OCI-LY1 (cell line): ENCODE results near the gene MAGEA10.

ENCODE experiments used
- H2AFZ ChIP-seq: fragments of 200-600 bp; sonication (generic), shearing (Covaris generic); 2 replicates; pipeline ENCODE4 v1.6.0; 2014; ENCODE audit warnings: antibody characterized with exemption, mild to moderate bottlenecking, low read length
- H3F3A ChIP-seq: fragments of 200-600 bp; sonication (generic), shearing (Covaris generic); 2 replicates; pipeline ENCODE4 v1.6.0; 2014; ENCODE audit warnings: mild to moderate bottlenecking, antibody characterized with exemption, low read length, moderate library complexity; ENCODE audit not compliant: insufficient read depth
- H3K27ac ChIP-seq: fragments of 200-600 bp; sonication (generic); 2 replicates; pipeline ENCODE4 v1.5.1; 2014; ENCODE audit warnings: low read length, mixed run types, mild to moderate bottlenecking, low read depth; ENCODE audit not compliant: poor library complexity, severe bottlenecking
- H3K27me3 ChIP-seq: fragments of 200-600 bp; sonication (generic); 2 replicates; pipeline ENCODE4 v1.6.0; 2014; ENCODE audit warnings: antibody characterized with exemption, mild to moderate bottlenecking, low read length, moderate library complexity; ENCODE audit not compliant: insufficient read depth
- H3K36me3 ChIP-seq: fragments of 200-600 bp; sonication (generic); 2 replicates; pipeline ENCODE4 v1.6.1; 2014; ENCODE audit warnings: mild to moderate bottlenecking, antibody characterized with exemption, low read length, moderate library complexity, mixed read lengths; ENCODE audit not compliant: insufficient read depth
- H3K4me1 ChIP-seq: fragments of 200-600 bp; sonication (generic); 2 replicates; pipeline ENCODE4 v1.5.1; 2014; ENCODE audit warnings: mild to moderate bottlenecking, low read length, moderate library complexity; ENCODE audit not compliant: insufficient read depth, severe bottlenecking
- H3K4me2 ChIP-seq: fragments of 200-600 bp; sonication (generic), shearing (Covaris generic); 2 replicates; pipeline ENCODE4 v1.6.1; 2014; ENCODE audit warnings: low read length
- H3K4me3 ChIP-seq: fragments of 200-600 bp; sonication (generic); 2 replicates; pipeline ENCODE4 v1.5.1; 2014; ENCODE audit warnings: low read length, low read depth, mild to moderate bottlenecking, mixed read lengths; ENCODE audit not compliant: poor library complexity, severe bottlenecking
- H3K79me2 ChIP-seq: fragments of 200-600 bp; shearing (Covaris generic); 2 replicates; pipeline ENCODE4 v1.6.1; 2016; ENCODE audit warnings: mixed run types, low read length, mixed read lengths; ENCODE audit not compliant: insufficient read depth
- H3K9ac ChIP-seq: fragments of 200-600 bp; sonication (generic), shearing (Covaris generic); 2 replicates; pipeline ENCODE4 v1.6.1; 2014; ENCODE audit warnings: mild to moderate bottlenecking, low read length, mixed read lengths
- H3K9me2 ChIP-seq: fragments of 200-600 bp; sonication (generic), shearing (Covaris generic); 2 replicates; pipeline ENCODE4 v1.6.1; 2014; ENCODE audit warnings: low read depth, mild to moderate bottlenecking, low read length, mixed read lengths
- H3K9me3 ChIP-seq: fragments of 200-600 bp; shearing (Covaris generic); 2 replicates; pipeline ENCODE4 v1.6.1; 2014; ENCODE audit warnings: low read length, mixed read lengths
- H4K20me1 ChIP-seq: fragments of 200-600 bp; sonication (generic), shearing (Covaris generic); 2 replicates; pipeline ENCODE4 v1.6.0; 2016; ENCODE audit warnings: mild to moderate bottlenecking, low read length; ENCODE audit not compliant: insufficient read depth
- CTCF ChIP-seq: fragments of 200-600 bp; sonication (generic), shearing (Covaris generic); IDR thresholded peaks from 2 replicates; pipeline ENCODE4 v1.5.1; 2017; ENCODE audit warnings: mild to moderate bottlenecking, antibody characterized with exemption, low read length, moderate library complexity, mixed read lengths
- EZH2 ChIP-seq: fragments of 200-600 bp; sonication (generic), shearing (Covaris generic); IDR thresholded peaks from 2 replicates; pipeline ENCODE4 v1.8.0; 2017; ENCODE audit warnings: borderline replicate concordance, mixed run types, mild to moderate bottlenecking, antibody characterized with exemption, low read length, moderate library complexity, mixed read lengths

The MAGEA10 gene

DNA sequence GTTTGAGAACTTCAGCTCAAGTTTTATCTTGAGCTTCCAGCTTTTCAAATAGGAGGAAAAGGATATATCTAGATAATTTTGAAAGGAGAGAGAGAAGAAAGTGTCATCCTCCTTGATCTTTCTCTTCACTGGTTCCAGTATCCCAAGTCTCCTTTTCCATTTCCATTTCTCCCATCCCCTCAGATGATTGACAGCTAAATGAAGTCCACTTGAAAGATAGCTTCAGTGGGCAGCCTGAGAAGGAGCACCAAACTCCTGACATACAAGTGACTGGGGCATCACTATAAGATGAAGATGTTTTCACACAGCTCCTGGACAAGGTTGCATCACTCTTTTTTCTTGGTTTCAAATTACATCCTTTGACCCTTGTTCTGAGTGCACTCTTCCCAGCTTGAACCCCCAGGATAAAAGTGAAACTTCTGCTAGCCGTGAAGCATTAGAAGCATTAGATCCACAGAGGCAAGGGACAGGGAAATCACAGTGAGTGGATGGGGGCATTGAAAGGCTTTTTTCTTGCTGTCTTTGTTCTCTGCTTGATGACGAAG, 17.5 kb upstream of the MAGEA10 start:
- H3K9ac ChIP-seq = no peak overlapping the region

GRCh38 chrX:152154050-152154449, 15.7 kb upstream of the MAGEA10 start:
- no peaks in the 10 kb centered on the region for H3K36me3 ChIP-seq
- no peaks in the 10 kb centered on the region for H3K9me2 ChIP-seq
- no peaks in the 10 kb centered on the region for H3K4me1 ChIP-seq
- H3K9ac ChIP-seq = no peak overlapping the region
- H3K79me2 ChIP-seq = no peaks in the 10 kb centered on the region
- no peaks in the 10 kb centered on the region for H3K27me3 ChIP-seq
- H3K27ac ChIP-seq = no peak overlapping the region
- H4K20me1 ChIP-seq = no peaks in the 10 kb centered on the region
- no peaks in the 10 kb centered on the region for H3K9me3 ChIP-seq
- no peak overlapping the region for H3K4me2 ChIP-seq
- TF ChIP-seq EZH2 = no peak
- no peak overlapping the region for H3K4me3 ChIP-seq
- H2AFZ ChIP-seq = no peak overlapping the region
- no peaks in the 10 kb centered on the region for H3F3A ChIP-seq

More for the DNA sequence above, 17.5 kb upstream of the MAGEA10 start:
- no peaks in the 10 kb centered on the region for H3K9me3 ChIP-seq
- no peaks in the 10 kb centered on the region for H3F3A ChIP-seq
- H3K4me2 ChIP-seq = no peak overlapping the region
- H4K20me1 ChIP-seq = no peaks in the 10 kb centered on the region
- H3K79me2 ChIP-seq = no peaks in the 10 kb centered on the region
- no peak for TF ChIP-seq CTCF
- no peak for TF ChIP-seq EZH2
- H3K27ac ChIP-seq = no peak overlapping the region
- H2AFZ ChIP-seq = no peak overlapping the region
- no peaks in the 10 kb centered on the region for H3K9me2 ChIP-seq
- no peaks in the 10 kb centered on the region for H3K36me3 ChIP-seq
- H3K27me3 ChIP-seq = no peaks in the 10 kb centered on the region
- H3K4me1 ChIP-seq = no peaks in the 10 kb centered on the region
- H3K4me3 ChIP-seq = no peak overlapping the region

DNA sequence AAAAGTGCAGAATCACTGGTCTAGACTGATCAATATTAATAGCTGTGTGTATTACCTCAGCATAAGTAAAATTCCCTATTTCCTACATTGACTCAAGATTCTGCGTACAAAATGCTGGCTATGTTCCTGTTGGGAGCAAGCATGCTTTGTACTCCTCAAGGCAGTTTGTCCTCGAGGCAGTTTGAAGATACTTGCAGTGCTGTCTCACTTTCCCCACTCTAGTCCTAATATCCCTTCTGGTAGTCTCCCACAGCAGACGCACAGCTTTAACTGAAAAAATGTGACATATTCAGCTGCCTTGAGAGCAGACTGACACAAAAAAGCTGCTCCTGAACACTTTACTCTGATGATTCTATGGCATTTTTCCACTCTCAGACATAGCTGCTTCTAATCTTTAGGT, 12.9 kb upstream of the MAGEA10 start:
- Histone ChIP-seq H3K27me3 (no peaks in the 10 kb centered on the region), H3K9ac (no peak overlapping the region), H3K27ac (no peak overlapping the region), H2AFZ (no peak overlapping the region), H3F3A (no peaks in the 10 kb centered on the region), H3K9me3 (no peaks in the 10 kb centered on the region), H3K9me2 (no peaks in the 10 kb centered on the region), H3K4me2 (no peak overlapping the region), H3K4me3 (no peak overlapping the region), H4K20me1 (no peaks in the 10 kb centered on the region), H3K4me1 (no peaks in the 10 kb centered on the region), H3K36me3 (no peaks in the 10 kb centered on the region), H3K79me2 (no peaks in the 10 kb centered on the region)
- TF ChIP-seq EZH2 = no peak
- no peak for TF ChIP-seq CTCF

DNA sequence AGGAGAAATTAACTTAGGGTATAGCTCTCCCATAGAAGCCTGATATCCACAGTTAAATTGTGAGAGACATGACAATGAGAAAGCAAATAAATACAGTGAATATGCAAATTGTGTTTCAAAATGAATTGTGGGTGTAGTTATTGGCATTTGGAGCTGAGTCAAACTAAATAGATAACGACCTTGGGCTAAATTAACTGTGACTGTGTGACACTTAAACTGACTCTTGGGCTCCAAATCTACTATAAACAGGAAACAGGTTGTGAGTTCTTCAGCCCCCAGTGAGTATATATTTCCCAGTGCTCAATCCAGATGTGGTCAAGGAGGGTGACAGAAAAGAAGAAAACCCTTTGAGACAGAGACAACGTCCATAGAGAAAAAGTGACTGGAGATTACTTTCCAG, 11.3 kb upstream of the MAGEA10 start:
- Histone ChIP-seq H3F3A (no peaks in the 10 kb centered on the region), H3K9me2 (no peaks in the 10 kb centered on the region), H3K36me3 (no peaks in the 10 kb centered on the region), H4K20me1 (no peaks in the 10 kb centered on the region), H3K4me2 (no peak overlapping the region), H3K4me1 (no peaks in the 10 kb centered on the region), H3K27ac (no peak overlapping the region), H3K79me2 (no peaks in the 10 kb centered on the region), H3K4me3 (no peak overlapping the region), H3K9me3 (no peaks in the 10 kb centered on the region), H3K9ac (no peak overlapping the region), H3K27me3 (no peaks in the 10 kb centered on the region), H2AFZ (no peak overlapping the region)
- TF ChIP-seq EZH2 = no peak
- TF ChIP-seq CTCF = no peak
